C4-2B (cell line): ENCODE measurements around the gene CLEC2D.

ENCODE experiments used
- ZFX ChIP-seq: fragments of 450-650 bp; IDR thresholded peaks from 2 replicates; pipeline ENCODE4 v1.6.1; 2017
- TF ChIP-seq, protein P1 (sequence below): fragments of 450-650 bp; conservative IDR thresholded peaks from 2 replicates; pipeline ENCODE4 v1.5.1; 2017; ENCODE audit warnings: mild to moderate bottlenecking

DNA sequence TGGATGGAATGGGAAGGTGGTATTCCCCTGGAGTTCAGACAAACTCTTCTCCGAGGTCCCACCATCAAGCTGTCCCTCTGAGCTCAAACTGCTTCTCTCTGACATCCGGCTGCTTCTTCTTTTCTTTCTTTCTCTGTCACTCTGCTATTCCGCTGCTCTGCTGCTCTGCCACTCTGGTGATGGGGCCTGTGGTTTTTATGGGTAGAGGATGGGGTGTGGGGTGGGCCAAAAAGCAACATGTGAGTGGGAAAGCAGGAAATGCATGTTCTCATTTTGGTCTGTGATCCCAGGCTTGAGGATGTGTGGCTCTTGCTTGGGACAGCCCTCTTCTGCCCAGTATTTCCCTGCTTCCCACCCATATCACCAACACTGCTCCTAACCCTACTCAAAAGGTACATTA, 32.7 kb downstream of the CLEC2D start:
- TF ChIP-seq, protein P1, sequence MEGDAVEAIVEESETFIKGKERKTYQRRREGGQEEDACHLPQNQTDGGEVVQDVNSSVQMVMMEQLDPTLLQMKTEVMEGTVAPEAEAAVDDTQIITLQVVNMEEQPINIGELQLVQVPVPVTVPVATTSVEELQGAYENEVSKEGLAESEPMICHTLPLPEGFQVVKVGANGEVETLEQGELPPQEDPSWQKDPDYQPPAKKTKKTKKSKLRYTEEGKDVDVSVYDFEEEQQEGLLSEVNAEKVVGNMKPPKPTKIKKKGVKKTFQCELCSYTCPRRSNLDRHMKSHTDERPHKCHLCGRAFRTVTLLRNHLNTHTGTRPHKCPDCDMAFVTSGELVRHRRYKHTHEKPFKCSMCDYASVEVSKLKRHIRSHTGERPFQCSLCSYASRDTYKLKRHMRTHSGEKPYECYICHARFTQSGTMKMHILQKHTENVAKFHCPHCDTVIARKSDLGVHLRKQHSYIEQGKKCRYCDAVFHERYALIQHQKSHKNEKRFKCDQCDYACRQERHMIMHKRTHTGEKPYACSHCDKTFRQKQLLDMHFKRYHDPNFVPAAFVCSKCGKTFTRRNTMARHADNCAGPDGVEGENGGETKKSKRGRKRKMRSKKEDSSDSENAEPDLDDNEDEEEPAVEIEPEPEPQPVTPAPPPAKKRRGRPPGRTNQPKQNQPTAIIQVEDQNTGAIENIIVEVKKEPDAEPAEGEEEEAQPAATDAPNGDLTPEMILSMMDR, result no peak
- no peak for TF ChIP-seq ZFX
